Omental fat pad (tissue), 4 donors: Measurements from ENCODE around the gene RTN4. TPM values are rescaled to one million over a fixed set of nuclear protein-coding genes. Genes with fewer than 3 reads are reported as not detected.

ENCODE experiments used
- ATAC-seq: fragments of 150-250 bp; one replicate; pipeline ENCODE4 v1.9.1; 2016; ENCODE audit warnings: mild to moderate bottlenecking, moderate library complexity; ENCODE audit not compliant: low FRiP score
- DNase-seq: peaks from one replicate; pipeline ENCODE4 v3.0.0-alpha.2; 2019; ENCODE audit warnings: low spot score
- total RNA-seq, 4 donors: library from RNA; depleted of rRNA; stranded (reverse); fragments of >200 nt; gene quantifications; one replicate each; pipeline ENCODE4 v1.1.0, GENCODE V29; 2016
- TF ChIP-seq, protein P1 (sequence below), 3 donors: fragments of 450-650 bp; IDR thresholded peaks; one replicate each; pipeline ENCODE4 v1.5.1; 2016 to 2017; ENCODE audit warnings: antibody characterized with exemption in 3 of 3, mild to moderate bottlenecking in 3 of 3, moderate library complexity in 2 of 3

The RTN4 gene
- total RNA-seq, 4 donors from 2014 or later, result 308 to 566 (median 400) TPM

DNA sequence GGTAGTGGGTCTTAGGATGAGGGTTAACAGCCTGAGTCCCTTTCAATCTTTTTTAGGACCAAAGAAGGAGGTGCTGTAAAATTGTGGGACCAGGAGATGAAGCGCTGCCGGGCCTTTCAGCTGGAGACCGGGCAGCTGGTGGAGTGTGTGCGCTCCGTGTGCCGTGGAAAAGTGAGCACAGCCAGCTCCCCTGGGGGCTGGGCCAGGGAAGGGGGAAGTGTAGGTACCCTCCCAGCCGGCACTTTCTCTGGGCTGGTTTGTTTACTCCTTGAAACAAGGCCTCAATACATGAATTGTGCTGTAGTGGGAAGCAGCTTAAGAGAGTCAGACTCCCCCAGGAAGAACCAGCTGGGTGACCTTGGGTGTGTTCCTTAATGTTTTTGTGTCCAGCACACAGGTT, 90.1 kb downstream of the RTN4 start:
- no peak for DNase-seq
- no peak for ATAC-seq
- TF ChIP-seq, protein P1, sequence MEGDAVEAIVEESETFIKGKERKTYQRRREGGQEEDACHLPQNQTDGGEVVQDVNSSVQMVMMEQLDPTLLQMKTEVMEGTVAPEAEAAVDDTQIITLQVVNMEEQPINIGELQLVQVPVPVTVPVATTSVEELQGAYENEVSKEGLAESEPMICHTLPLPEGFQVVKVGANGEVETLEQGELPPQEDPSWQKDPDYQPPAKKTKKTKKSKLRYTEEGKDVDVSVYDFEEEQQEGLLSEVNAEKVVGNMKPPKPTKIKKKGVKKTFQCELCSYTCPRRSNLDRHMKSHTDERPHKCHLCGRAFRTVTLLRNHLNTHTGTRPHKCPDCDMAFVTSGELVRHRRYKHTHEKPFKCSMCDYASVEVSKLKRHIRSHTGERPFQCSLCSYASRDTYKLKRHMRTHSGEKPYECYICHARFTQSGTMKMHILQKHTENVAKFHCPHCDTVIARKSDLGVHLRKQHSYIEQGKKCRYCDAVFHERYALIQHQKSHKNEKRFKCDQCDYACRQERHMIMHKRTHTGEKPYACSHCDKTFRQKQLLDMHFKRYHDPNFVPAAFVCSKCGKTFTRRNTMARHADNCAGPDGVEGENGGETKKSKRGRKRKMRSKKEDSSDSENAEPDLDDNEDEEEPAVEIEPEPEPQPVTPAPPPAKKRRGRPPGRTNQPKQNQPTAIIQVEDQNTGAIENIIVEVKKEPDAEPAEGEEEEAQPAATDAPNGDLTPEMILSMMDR (IDR thresholded peaks at IDR 0.05), result no peak

DNA sequence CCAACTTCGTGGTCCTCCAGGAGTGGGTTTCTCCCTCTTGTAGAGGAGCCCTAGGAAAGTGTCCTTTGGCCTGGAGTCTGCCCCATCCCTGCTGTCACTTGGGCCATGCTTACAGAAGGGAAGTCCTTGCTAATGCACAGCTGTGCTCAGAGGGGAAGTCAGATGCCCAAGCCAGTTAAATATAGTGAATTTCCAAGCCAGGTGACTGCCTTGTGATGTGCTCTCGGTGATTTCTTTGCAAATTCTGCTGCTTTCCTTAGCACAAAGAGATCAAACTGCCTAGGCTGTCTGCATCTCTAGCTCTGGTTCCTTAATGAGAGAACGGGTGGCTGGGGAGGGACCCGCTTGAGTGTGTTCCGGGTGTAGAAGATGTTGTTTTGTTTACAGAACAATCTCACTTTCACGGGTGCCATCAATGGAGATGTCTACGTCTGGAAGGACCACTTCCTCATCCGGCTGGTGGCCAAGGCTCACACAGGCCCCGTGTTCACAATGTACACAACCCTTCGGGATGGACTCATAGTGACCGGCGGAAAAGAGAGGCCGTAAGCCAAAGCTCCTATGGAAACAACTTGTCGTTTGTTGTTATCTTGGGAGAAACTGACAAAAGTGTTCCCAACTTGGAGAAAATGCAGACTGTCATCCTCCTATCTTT, 91.4 kb downstream of the RTN4 start:
- TF ChIP-seq, protein P1 (IDR thresholded peaks at IDR 0.05), result no peak
- ATAC-seq (no peak), DNase-seq (no peak)

DNA sequence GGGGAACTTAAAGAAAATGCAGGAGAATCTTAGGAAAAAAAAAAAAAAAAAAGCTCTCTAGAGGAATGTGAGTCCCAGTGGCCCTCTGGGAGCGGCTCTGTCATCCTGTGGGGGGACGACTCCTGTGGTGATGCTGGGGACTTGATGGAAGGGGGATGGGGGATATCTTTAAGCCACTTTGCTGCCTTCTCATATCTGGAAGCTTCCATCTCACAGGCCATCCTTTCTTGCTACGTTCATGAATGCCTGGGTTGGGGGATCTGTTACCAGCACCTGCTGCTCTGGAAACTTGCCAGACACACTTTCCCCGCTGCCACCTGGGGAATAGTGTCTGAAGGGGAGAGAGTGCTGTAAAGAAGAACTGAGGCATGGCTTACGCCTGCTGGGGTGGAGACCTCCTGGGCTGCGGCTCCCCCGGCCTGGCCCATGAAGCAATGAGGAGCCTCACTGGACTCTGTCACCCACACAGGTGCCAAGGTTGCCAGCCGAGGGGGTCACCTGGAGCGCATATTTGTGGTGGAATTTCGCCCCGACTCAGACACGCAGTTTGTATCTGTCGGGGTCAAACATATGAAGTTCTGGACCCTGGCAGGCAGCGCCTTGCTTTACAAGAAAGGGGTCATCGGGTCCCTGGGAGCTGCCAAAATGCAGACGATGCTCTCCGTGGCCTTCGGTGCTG, 92.8 kb downstream of the RTN4 start:
- ATAC-seq (no peak), DNase-seq (no peak)
- TF ChIP-seq, protein P1 (IDR thresholded peaks at IDR 0.05), result no peak

DNA sequence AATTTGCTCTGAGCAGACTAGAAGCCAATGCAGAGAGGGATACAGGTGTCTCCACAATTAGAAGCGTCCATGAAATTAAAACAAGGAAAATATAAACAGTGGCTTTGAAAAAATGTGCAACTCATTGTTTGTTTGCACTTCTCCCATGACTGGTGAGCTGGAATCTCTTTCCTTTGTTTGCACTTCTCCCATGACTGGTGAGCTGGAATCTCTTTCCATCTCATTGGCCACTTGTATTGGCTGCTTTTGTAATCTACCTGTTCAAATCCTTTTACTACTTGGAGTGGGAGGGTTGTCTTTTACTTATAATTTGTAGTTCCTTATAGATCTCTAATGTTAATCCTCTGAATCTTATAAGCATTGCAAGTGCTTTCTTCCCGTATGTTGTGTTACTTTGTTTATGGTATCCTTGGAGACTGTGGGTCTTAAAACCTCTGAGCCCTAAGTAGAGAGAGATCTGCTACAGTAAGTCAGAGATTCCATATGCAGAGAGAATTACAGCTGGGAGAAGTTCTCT, 94.1 kb downstream of the RTN4 start:
- DNase-seq (no peak), ATAC-seq (no peak)
- TF ChIP-seq, protein P1 (IDR thresholded peaks at IDR 0.05), result no peak

DNA sequence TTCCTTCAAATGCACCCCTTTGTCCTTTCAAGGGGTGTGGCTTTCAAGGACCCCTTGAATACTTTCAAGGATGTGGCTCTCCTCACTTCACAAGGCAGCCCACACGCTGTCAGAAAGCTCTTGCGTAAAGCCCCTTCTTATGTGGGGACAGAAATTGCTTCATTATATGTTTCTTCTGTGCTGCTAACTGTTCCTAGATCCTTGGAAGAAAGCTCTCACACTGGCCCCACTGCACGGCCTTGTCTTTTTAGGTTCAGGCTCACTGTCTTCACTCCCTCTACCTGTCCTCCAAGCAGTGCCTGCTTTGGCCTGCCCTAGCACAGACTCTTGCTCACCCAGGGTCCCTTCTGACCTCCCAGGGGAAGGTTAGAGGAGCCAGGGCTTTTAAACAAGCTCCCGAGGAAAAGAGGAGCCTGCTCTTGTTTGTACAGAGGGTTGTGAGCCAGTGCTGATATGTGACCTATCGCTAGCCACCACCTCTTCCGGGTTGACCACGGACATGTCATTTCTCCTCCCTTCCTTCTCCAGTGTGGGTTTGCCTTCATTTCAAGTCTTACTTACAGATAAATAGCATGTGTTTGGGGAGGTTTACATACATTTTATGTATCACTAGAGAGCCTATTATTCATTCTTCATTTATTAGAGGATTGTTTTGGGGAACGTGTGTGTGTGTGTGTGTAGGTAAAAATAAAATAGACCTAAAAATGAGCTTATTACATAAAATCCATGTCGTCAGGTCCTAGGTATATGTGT, 94.7 kb downstream of the RTN4 start:
- TF ChIP-seq, protein P1 (IDR thresholded peaks at IDR 0.05), result no peak
- DNase-seq, result no peak
- ATAC-seq, result no peak

DNA sequence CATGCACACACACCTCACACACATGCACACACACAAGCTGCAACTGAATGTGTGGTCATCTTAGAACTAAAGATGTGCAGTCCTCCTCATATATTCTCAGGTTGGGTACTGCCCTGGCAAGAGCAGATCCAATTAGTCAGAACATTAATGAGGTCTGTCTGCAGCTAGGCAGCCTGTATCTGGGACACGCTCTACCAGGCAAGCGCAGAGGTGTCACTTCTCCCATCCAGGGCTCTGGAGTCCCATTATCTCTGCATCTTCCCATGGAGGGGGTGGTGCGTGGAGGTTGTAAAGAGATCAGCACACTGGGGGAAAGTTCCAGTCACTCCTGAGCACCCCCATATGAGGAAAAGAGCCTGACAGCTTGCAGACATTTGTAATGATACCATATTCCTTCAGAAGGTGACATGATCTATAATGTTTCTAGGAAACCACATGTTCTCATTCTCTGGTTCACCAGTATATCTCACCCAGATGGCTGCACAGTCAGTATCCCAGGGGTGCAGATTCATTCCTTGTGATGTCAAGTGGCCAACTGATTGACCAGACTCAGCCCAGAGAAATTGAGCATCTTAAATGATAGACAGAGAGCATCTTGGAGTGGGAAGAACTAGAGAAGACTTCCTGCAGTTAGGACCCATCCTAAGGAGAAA, 95.4 kb downstream of the RTN4 start:
- TF ChIP-seq, protein P1 (IDR thresholded peaks at IDR 0.05), result no peak
- ATAC-seq (no peak), DNase-seq (no peak)
